K562 (cell line): ENCODE measurements around the gene GOLT1A.

ENCODE experiments used
- CBX3 ChIP-seq, 2 experiments: IDR thresholded peaks; 1 replicate in 1 of 2; 2 replicates in 1 of 2; pipeline ENCODE4 v1.6.1; 2012; ENCODE audit warnings: inconsistent platforms in 2 of 2, low read length in 2 of 2, borderline replicate concordance in 1 of 2, control low read depth in 1 of 2
- ETV5 ChIP-seq: sonication (generic); formaldehyde crosslinking; IDR thresholded peaks from 2 replicates; pipeline ENCODE4 v1.4.0; 2020; ENCODE audit warnings: low read depth, mild to moderate bottlenecking, missing genetic modification reagents
- HNRNPL ChIP-seq: fragments of 200-400 bp; formaldehyde crosslinking; IDR thresholded peaks from 2 replicates; pipeline ENCODE4 v1.6.1; 2017; ENCODE audit warnings: low read depth, mild to moderate bottlenecking, low read length
- MECOM ChIP-seq: fragments of 250-450 bp; sonication (Bioruptor Pico); IDR thresholded peaks from 2 replicates; pipeline ENCODE4 v1.8.0; 2022; ENCODE audit warnings: inconsistent platforms
- SREBF1 ChIP-seq: fragments of 150-350 bp; IDR thresholded peaks from 2 replicates; pipeline ENCODE4 v1.6.1; 2014; ENCODE audit warnings: antibody characterized with exemption, low read depth, low read length, borderline replicate concordance
- SRF ChIP-seq, 2 experiments: fragments of 250-450, 450-650 bp in 1 of 2; sonication (Bioruptor Pico) in 1 of 2; sonication (generic) in 1 of 2; formaldehyde crosslinking; IDR thresholded peaks; 2 replicates each; pipeline versions ENCODE4 v1.5.0 to v1.5.1; 2020 to 2022; ENCODE audit warnings: mild to moderate bottlenecking in 1 of 2, missing genetic modification reagents in 1 of 2
- STAT6 ChIP-seq: sonication (generic); formaldehyde crosslinking; IDR thresholded peaks from 2 replicates; pipeline ENCODE4 v1.8.1; 2023; ENCODE audit warnings: mild to moderate bottlenecking, missing genetic modification reagents
- YY1 ChIP-seq, 3 experiments: IDR thresholded peaks; 2 replicates each; pipeline ENCODE4 v1.6.1; 2011; ENCODE audit warnings: low read length in 2 of 3, mild to moderate bottlenecking in 2 of 3, moderate library complexity in 2 of 3, borderline replicate concordance in 1 of 3, control low read depth in 1 of 3, low read depth in 1 of 3; ENCODE audit not compliant: insufficient read depth in 3 of 3, insufficient replicate concordance in 2 of 3, control insufficient read depth in 1 of 3, insufficient read length in 1 of 3; ENCODE audit errors: extremely low read depth in 1 of 3
- ZBTB43 ChIP-seq: sonication (generic); formaldehyde crosslinking; IDR thresholded peaks from 2 replicates; pipeline ENCODE4 v1.8.0; 2023; ENCODE audit warnings: mild to moderate bottlenecking, missing genetic modification reagents
- ZNF778 ChIP-seq: fragments of 450-650 bp; formaldehyde crosslinking; IDR thresholded peaks from 2 replicates; pipeline ENCODE4 v1.4.0; 2020; ENCODE audit warnings: mild to moderate bottlenecking, moderate library complexity
- TF ChIP-seq, protein P1 (sequence below): sonication (generic); formaldehyde crosslinking; IDR thresholded peaks from 2 replicates; pipeline ENCODE4 v1.9.0; 2022; ENCODE audit warnings: mild to moderate bottlenecking, missing genetic modification reagents

GRCh38 chr1:204154568-204155255 is 59.1 kb downstream of the GOLT1A start:
- TF ChIP-seq SREBF1 (no peak), ZNF778 (CRISPR knock-in tag) (no peak), CBX3 (IDR thresholded peaks at IDR 0.05; ENCODE audit: borderline replicate concordance in 1 of 2, low read length in 2 of 2) (no peak), YY1 (IDR thresholded peaks at IDR 0.05; ENCODE audit: borderline replicate concordance in 1 of 3, control insufficient read depth in 1 of 3, extremely low read depth in 1 of 3, insufficient read depth in 3 of 3, insufficient read length in 1 of 3, insufficient replicate concordance in 2 of 3, low read depth in 1 of 3, low read length in 2 of 3) (no peak), HNRNPL (no peak), MECOM (CRISPR knock-in tag) (no peak), ETV5 (CRISPR knock-in tag) (no peak), SRF (CRISPR knock-in tag; IDR thresholded peaks at IDR 0.05) (no peak), STAT6 (CRISPR knock-in tag) (no peak), ZBTB43 (CRISPR knock-in tag) (no peak)
- TF ChIP-seq, protein P1, sequence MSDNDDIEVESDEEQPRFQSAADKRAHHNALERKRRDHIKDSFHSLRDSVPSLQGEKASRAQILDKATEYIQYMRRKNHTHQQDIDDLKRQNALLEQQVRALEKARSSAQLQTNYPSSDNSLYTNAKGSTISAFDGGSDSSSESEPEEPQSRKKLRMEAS (CRISPR knock-in tag): no peak
